GM23338 (cell line): ENCODE data around the gene TMEM234.

ENCODE experiments used
- CREB1 ChIP-seq: fragments of 250-450 bp; sonication (Bioruptor Pico); IDR thresholded peaks from 2 replicates; pipeline ENCODE4 v1.5.0; 2020; ENCODE audit warnings: low read depth, mild to moderate bottlenecking, moderate library complexity
- CTCF ChIP-seq, 2 experiments: fragments of 200-600 bp in 1 of 2; sonication (generic) in 1 of 2; conservative IDR thresholded peaks; 2 replicates each; pipeline versions ENCODE4 v1.5.1 to v1.6.1; 2016 to 2017; ENCODE audit warnings: antibody characterized with exemption in 2 of 2, low read depth in 2 of 2, mild to moderate bottlenecking in 2 of 2, moderate library complexity in 1 of 2
- ETS1 ChIP-seq: IDR thresholded peaks from 2 replicates; pipeline ENCODE4 v1.6.1; 2016; ENCODE audit warnings: antibody characterized with exemption
- EZH2 ChIP-seq: fragments of 200-600 bp; sonication (generic); IDR thresholded peaks from one replicate; pipeline ENCODE4 v1.8.0; 2017; ENCODE audit warnings: antibody characterized with exemption, mild to moderate bottlenecking, low read depth; ENCODE audit not compliant: unreplicated experiment
- EZH2phosphoT487 ChIP-seq: fragments of 200-600 bp; sonication (generic); IDR thresholded peaks from one replicate; pipeline ENCODE4 v1.8.1; 2018; ENCODE audit warnings: antibody characterized with exemption; ENCODE audit not compliant: unreplicated experiment
- JUNB ChIP-seq: IDR thresholded peaks from one replicate; pipeline ENCODE4 v1.6.1; 2016; ENCODE audit warnings: antibody characterized with exemption; ENCODE audit not compliant: unreplicated experiment
- NANOG ChIP-seq: IDR thresholded peaks from 2 replicates; pipeline ENCODE4 v1.6.1; 2016; ENCODE audit warnings: antibody characterized with exemption, borderline replicate concordance
- POLR2AphosphoS5 ChIP-seq: IDR thresholded peaks from 2 replicates; pipeline ENCODE4 v1.6.1; 2016; ENCODE audit warnings: antibody characterized with exemption, low read depth
- STAT1 ChIP-seq: IDR thresholded peaks from one replicate; pipeline ENCODE4 v1.6.1; 2016; ENCODE audit warnings: antibody characterized with exemption; ENCODE audit not compliant: unreplicated experiment
- ZNF114 ChIP-seq: fragments of 250-450 bp; sonication (Bioruptor Pico); IDR thresholded peaks from 2 replicates; pipeline ENCODE4 v1.5.0; 2020; ENCODE audit warnings: mild to moderate bottlenecking, moderate library complexity
- ZNF331 ChIP-seq: fragments of 250-450 bp; sonication (Bioruptor Pico); IDR thresholded peaks from 2 replicates; pipeline ENCODE4 v1.5.0; 2020; ENCODE audit warnings: low read depth, mild to moderate bottlenecking, moderate library complexity
- ZNF462 ChIP-seq: fragments of 250-450 bp; sonication (Bioruptor Pico); IDR thresholded peaks from 2 replicates; pipeline ENCODE4 v1.5.0; 2020; ENCODE audit warnings: mild to moderate bottlenecking, moderate library complexity
- TF ChIP-seq, protein P1 (sequence below): IDR thresholded peaks from one replicate; pipeline ENCODE4 v1.6.1; 2018; ENCODE audit warnings: antibody characterized with exemption; ENCODE audit not compliant: unreplicated experiment

- TF ChIP-seq CTCF (conservative IDR thresholded peaks at IDR 0.05; ENCODE audit: low read depth in 2 of 2), result no peak
- TF ChIP-seq EZH2phosphoT487, result no peak
- no peak for TF ChIP-seq POLR2AphosphoS5
- no peak for TF ChIP-seq ETS1
- no peak for TF ChIP-seq JUNB
- no peak for TF ChIP-seq EZH2
- TF ChIP-seq, protein P1, sequence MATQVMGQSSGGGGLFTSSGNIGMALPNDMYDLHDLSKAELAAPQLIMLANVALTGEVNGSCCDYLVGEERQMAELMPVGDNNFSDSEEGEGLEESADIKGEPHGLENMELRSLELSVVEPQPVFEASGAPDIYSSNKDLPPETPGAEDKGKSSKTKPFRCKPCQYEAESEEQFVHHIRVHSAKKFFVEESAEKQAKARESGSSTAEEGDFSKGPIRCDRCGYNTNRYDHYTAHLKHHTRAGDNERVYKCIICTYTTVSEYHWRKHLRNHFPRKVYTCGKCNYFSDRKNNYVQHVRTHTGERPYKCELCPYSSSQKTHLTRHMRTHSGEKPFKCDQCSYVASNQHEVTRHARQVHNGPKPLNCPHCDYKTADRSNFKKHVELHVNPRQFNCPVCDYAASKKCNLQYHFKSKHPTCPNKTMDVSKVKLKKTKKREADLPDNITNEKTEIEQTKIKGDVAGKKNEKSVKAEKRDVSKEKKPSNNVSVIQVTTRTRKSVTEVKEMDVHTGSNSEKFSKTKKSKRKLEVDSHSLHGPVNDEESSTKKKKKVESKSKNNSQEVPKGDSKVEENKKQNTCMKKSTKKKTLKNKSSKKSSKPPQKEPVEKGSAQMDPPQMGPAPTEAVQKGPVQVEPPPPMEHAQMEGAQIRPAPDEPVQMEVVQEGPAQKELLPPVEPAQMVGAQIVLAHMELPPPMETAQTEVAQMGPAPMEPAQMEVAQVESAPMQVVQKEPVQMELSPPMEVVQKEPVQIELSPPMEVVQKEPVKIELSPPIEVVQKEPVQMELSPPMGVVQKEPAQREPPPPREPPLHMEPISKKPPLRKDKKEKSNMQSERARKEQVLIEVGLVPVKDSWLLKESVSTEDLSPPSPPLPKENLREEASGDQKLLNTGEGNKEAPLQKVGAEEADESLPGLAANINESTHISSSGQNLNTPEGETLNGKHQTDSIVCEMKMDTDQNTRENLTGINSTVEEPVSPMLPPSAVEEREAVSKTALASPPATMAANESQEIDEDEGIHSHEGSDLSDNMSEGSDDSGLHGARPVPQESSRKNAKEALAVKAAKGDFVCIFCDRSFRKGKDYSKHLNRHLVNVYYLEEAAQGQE, result no peak
- TF ChIP-seq ZNF331 (CRISPR knock-in tag), result no peak
- no peak for TF ChIP-seq CREB1 (CRISPR knock-in tag)
- TF ChIP-seq STAT1, result no peak
- TF ChIP-seq ZNF114 (CRISPR knock-in tag), result no peak
- no peak for TF ChIP-seq NANOG
- no peak for TF ChIP-seq ZNF462 (CRISPR knock-in tag)
These were observed 10.6 kb upstream of the TMEM234 start for GRCh38 chr1:32232558-32233304.
